ENCODE measurements around the gene GYG2.
"Not testable (repeated sequence)": the region's sequence is repeated elsewhere in the genome, so short reads cannot be mapped to it uniquely, and the experiment has no call there.

The GYG2 gene

DNA sequence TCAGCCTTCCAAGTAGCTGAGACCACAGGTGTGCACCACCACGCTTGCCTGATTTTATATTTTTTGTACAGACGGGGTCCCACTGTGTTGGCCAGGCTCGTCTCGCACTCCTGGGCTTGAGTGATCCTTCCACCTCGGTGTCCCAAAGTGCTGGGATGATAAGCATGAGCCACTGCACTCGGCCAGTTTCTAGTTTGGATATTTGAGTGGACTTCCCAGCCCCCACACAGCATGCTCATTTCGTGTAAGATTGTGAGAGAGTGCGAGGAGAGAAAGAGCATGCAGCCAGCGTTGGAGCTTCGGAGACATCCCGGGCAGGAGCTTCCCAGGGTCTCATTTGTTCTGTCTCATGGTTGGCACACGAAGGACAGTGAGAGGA, 68.6 kb downstream of the GYG2 start:
- no peaks in the 10 kb centered on the region for H3K9me3 ChIP-seq (ENCODE audit: insufficient read depth, low read length)
- no peaks in the 10 kb centered on the region for H3K36me3 ChIP-seq (ENCODE audit: insufficient read depth, insufficient read length, low read length)
- H3K27me3 ChIP-seq (ENCODE audit: insufficient read depth, insufficient read length) = no peaks in the 10 kb centered on the region
- peak overlapping the region; percentile 42 for H3K9ac ChIP-seq (ENCODE audit: insufficient read length, low read depth)
- no peak for TF ChIP-seq SUZ12 (IDR thresholded peaks at IDR 0.05; ENCODE audit: extremely low read depth, insufficient read depth, insufficient read length)
- TF ChIP-seq ZNF274 (IDR thresholded peaks at IDR 0.05; ENCODE audit: low read depth, low read length) = no peak
- TF ChIP-seq YY1 (IDR thresholded peaks at IDR 0.05; ENCODE audit: insufficient read depth, insufficient read length) = no peak
- no peak for DNase-seq (ENCODE audit: low read depth, low spot score)
- no peak overlapping the region for H3K4me3 ChIP-seq (ENCODE audit: insufficient read length, low read depth)
- no peaks in the 10 kb centered on the region for H3K4me1 ChIP-seq (ENCODE audit: insufficient read depth, insufficient read length)

DNA sequence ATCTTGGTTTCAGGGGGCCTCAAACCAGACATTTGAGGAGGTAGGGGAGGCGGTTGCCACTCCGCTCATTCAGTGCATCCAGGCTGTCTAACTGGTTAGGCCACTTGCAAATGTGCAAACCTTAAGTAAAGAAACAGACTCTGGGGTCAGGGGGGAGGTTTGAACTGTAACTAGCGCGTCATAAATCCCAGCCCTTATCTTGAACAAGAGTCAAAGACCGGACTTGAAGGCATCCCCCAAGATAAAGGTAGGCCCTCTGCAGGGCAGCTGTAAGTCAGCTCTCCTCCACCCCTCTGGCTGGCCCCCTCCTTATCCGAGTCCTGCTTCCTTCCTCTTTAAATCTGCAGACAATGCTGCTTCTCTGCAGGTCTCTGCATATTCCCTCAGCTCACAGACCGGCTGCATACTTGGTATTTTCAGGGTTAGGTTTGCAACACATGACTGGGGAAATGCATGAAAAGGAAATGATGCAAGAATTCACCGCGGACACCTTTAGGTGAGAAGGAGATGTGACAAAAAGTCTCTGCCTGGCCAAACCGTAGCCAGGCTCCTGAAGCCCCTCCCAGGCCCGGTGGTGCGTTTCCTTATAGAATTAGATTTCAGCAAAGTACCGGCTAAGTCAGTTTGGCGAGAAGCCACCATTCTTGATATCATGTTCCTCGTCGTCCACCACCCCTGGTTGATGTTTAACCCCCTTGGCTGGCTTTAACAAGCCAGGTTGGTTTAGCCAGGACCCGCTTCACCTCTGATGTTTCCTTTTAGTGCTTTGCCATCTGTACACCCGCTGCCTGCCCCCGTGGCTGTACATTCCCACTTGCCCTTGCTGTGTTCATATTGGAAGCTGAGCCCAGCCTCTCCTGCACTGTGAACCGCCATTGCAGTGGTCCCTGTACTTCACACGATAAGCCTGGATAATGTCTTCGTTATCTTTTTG, 69.2 kb downstream of the GYG2 start:
- peak; percentile 68 for DNase-seq (ENCODE audit: low read depth, low spot score)
- peak overlapping the region; percentile 42 for H3K9ac ChIP-seq (ENCODE audit: insufficient read length, low read depth)
- H3K4me1 ChIP-seq (ENCODE audit: insufficient read depth, insufficient read length); H3K27me3 ChIP-seq (ENCODE audit: insufficient read depth, insufficient read length); H3K9me3 ChIP-seq (ENCODE audit: insufficient read depth, low read length); H3K4me3 ChIP-seq (ENCODE audit: insufficient read length, low read depth); H3K36me3 ChIP-seq (ENCODE audit: insufficient read depth, insufficient read length, low read length): not testable (repeated sequence)

DNA sequence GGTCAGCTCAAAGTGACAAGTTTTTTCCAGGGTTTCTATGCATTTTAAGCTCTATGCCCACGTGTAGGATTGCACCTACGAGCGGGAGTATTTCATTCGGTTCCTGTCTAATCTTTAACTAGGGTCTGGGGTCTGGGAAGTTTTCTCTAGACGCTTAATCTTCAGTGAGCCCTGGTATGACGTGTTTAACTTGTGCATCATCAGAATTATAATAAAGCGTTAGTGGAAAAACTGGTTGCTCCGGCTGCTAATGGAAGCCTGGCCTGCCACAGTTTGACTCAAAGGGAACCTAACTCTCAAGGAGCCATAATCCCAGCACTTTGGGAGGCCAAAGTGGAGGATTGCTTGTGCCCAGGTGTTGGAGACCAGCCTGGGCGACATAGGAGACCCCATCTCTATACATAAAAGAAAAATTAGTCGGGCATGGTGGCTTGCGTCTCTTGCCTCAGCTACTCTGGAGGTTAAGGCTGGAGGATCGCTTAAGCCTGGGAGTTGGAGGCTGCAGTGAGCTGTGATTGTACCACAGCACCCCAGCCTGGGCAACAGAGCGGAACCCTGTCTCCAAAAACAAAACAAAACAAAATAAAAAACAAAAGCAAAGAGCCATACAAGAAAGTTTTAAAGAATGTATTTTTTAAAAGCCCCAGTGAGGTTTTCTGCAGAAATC, 70.2 kb downstream of the GYG2 start:
- no peak overlapping the region for H3K4me3 ChIP-seq (ENCODE audit: insufficient read length, low read depth)
- H3K9me3 ChIP-seq (ENCODE audit: insufficient read depth, low read length) = peaks cover 12% of the 10 kb centered on the region; the same call in 1 of the 2 replicates
- no peaks in the 10 kb centered on the region for H3K4me1 ChIP-seq (ENCODE audit: insufficient read depth, insufficient read length)
- no peak for TF ChIP-seq YY1 (IDR thresholded peaks at IDR 0.05; ENCODE audit: insufficient read depth, insufficient read length)
- TF ChIP-seq SUZ12 (IDR thresholded peaks at IDR 0.05; ENCODE audit: extremely low read depth, insufficient read depth, insufficient read length) = no peak
- no peak for TF ChIP-seq ZNF274 (IDR thresholded peaks at IDR 0.05; ENCODE audit: low read depth, low read length)
- no peaks in the 10 kb centered on the region for H3K36me3 ChIP-seq (ENCODE audit: insufficient read depth, insufficient read length, low read length)
- no peaks in the 10 kb centered on the region for H3K27me3 ChIP-seq (ENCODE audit: insufficient read depth, insufficient read length)
- H3K9ac ChIP-seq (ENCODE audit: insufficient read length, low read depth) = no peak overlapping the region
- no peak for DNase-seq (ENCODE audit: low read depth, low spot score)

DNA sequence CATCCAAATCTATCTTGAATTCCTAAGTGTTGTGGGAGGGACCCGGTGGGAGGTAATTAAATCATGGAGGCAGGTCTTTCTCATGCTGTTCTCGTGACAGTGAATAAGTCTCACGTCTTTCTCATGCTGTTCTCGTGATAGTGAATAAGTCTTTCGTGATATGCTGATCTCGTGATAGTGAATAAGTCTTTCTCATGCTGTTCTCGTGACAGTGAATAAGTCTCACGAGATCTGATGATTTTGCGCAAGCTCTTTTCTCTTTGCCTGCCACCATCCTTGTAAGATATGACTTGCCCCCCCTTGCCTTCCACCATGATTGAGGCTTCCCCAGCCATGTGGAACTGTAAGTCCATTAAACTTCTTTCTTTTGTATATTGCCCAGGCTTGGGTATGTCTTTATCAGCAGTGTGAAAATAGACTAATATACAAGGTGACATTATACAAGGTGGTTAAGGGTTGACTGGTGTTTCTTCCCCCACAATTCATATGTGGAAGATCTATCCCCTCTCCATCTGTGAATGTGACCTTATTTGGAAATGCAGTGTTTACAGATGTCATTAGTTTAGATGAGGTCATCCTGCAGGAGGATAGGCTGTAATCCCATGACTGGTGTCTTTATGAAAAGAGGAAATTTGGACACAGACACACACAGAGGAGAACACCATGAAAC, 72.8 kb downstream of the GYG2 start:
- DNase-seq (ENCODE audit: low read depth, low spot score) = no peak
- H3K4me3 ChIP-seq (ENCODE audit: insufficient read length, low read depth) = no peak overlapping the region
- H3K27me3 ChIP-seq (ENCODE audit: insufficient read depth, insufficient read length) = no peaks in the 10 kb centered on the region
- TF ChIP-seq YY1 (IDR thresholded peaks at IDR 0.05; ENCODE audit: insufficient read depth, insufficient read length) = no peak
- no peak for TF ChIP-seq SUZ12 (IDR thresholded peaks at IDR 0.05; ENCODE audit: extremely low read depth, insufficient read depth, insufficient read length)
- TF ChIP-seq ZNF274 (IDR thresholded peaks at IDR 0.05; ENCODE audit: low read depth, low read length) = no peak
- H3K9ac ChIP-seq (ENCODE audit: insufficient read length, low read depth) = no peak overlapping the region
- H3K4me1 ChIP-seq (ENCODE audit: insufficient read depth, insufficient read length) = no peaks in the 10 kb centered on the region
- H3K36me3 ChIP-seq (ENCODE audit: insufficient read depth, insufficient read length, low read length) = no peaks in the 10 kb centered on the region
- H3K9me3 ChIP-seq (ENCODE audit: insufficient read depth, low read length) = peaks cover 12% of the 10 kb centered on the region; the same call in 1 of the 2 replicates

DNA sequence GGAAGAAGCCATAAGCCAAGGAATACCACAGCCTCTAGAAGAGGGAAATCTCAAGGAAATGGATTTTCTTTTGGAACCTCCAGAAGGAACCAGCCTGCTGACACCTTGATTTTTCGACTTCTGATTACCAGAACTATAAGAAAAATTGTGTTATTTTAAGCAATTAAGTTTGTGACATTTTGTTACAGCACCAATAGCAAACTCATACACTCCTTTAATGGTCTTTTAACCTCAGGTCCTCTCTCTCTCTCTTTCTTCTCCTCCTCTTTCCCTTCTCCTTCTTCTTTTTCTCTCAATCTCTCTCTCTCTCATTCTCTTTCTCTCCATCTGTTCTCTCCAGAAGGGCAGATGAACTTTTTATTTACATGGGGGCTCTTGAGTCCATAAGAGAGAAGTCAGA, 74.1 kb downstream of the GYG2 start:
- no peak for DNase-seq (ENCODE audit: low read depth, low spot score)
- H3K27me3 ChIP-seq (ENCODE audit: insufficient read depth, insufficient read length) = no peaks in the 10 kb centered on the region
- no peak overlapping the region for H3K4me3 ChIP-seq (ENCODE audit: insufficient read length, low read depth)
- TF ChIP-seq ZNF274 (IDR thresholded peaks at IDR 0.05; ENCODE audit: low read depth, low read length) (no peak), SUZ12 (IDR thresholded peaks at IDR 0.05; ENCODE audit: extremely low read depth, insufficient read depth, insufficient read length) (no peak), YY1 (IDR thresholded peaks at IDR 0.05; ENCODE audit: insufficient read depth, insufficient read length) (no peak)
- H3K9me3 ChIP-seq (ENCODE audit: insufficient read depth, low read length) = peaks cover 12% of the 10 kb centered on the region; the same call in 1 of the 2 replicates
- no peaks in the 10 kb centered on the region for H3K4me1 ChIP-seq (ENCODE audit: insufficient read depth, insufficient read length)
- H3K9ac ChIP-seq (ENCODE audit: insufficient read length, low read depth) = no peak overlapping the region
- peaks cover 7% of the 10 kb centered on the region for H3K36me3 ChIP-seq (ENCODE audit: insufficient read depth, insufficient read length, low read length)

DNA sequence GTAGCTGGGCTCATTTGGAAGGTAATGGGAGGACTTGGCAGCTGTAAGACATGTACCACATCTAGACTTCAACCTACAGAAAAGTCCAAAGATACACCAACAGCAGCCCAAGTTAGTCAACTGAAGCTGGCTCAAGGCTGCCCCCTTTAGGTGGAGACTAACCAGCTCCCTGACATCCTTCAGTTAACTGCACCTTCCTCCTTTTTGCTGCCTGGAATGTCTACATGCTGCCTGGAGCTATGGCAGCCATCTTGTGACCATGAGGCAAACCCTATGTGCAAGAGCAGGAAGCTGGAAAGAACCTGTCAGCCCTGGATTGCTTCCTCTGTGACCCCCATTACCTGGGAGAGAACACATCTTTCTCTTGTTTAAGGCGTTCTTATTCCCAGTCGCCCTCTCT, 74.6 kb downstream of the GYG2 start:
- Histone ChIP-seq H3K27me3 (ENCODE audit: insufficient read depth, insufficient read length) (no peaks in the 10 kb centered on the region), H3K4me3 (ENCODE audit: insufficient read length, low read depth) (no peak overlapping the region), H3K36me3 (ENCODE audit: insufficient read depth, insufficient read length, low read length) (peaks cover 7% of the 10 kb centered on the region), H3K4me1 (ENCODE audit: insufficient read depth, insufficient read length) (no peaks in the 10 kb centered on the region), H3K9ac (ENCODE audit: insufficient read length, low read depth) (no peak overlapping the region), H3K9me3 (ENCODE audit: insufficient read depth, low read length) (peaks cover 12% of the 10 kb centered on the region; the same call in 1 of the 2 replicates)
- DNase-seq (ENCODE audit: low read depth, low spot score) = no peak
- no peak for TF ChIP-seq YY1 (IDR thresholded peaks at IDR 0.05; ENCODE audit: insufficient read depth, insufficient read length)
- TF ChIP-seq SUZ12 (IDR thresholded peaks at IDR 0.05; ENCODE audit: extremely low read depth, insufficient read depth, insufficient read length) = no peak
- TF ChIP-seq ZNF274 (IDR thresholded peaks at IDR 0.05; ENCODE audit: low read depth, low read length) = no peak

DNA sequence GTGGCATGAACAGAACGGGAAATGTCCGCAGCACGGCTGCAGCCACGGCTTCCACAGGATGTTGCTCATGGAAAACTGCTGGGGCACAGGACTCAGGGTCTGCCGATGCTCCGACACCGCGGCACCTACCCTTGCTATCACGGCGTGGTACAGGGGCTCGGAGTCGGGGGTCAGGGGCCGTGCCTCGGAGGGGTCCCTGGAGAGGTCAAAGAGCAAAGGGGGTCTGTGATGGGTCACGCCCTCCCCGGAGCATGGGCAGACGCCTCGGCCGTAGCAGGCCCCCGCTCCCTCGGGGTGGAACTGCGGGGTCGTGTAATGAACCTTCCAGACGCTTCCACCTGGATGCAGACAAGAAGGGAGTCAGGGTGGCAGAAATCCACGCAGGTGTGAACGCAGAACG, 78.6 kb downstream of the GYG2 start:
- Histone ChIP-seq H3K4me1 (ENCODE audit: insufficient read depth, insufficient read length) (no peaks in the 10 kb centered on the region), H3K9me3 (ENCODE audit: insufficient read depth, low read length) (peaks cover 12% of the 10 kb centered on the region; the same call in 1 of the 2 replicates), H3K4me3 (ENCODE audit: insufficient read length, low read depth) (no peak overlapping the region), H3K9ac (ENCODE audit: insufficient read length, low read depth) (no peak overlapping the region), H3K36me3 (ENCODE audit: insufficient read depth, insufficient read length, low read length) (peaks cover 12% of the 10 kb centered on the region), H3K27me3 (ENCODE audit: insufficient read depth, insufficient read length) (no peaks in the 10 kb centered on the region)
- TF ChIP-seq SUZ12 (IDR thresholded peaks at IDR 0.05; ENCODE audit: extremely low read depth, insufficient read depth, insufficient read length) (no peak), YY1 (IDR thresholded peaks at IDR 0.05; ENCODE audit: insufficient read depth, insufficient read length) (no peak), ZNF274 (IDR thresholded peaks at IDR 0.05; ENCODE audit: low read depth, low read length) (no peak)
- no peak for DNase-seq (ENCODE audit: low read depth, low spot score)

Measured in NT2/D1 (cell line).